ENCODE measurements around the gene NCBP2L. TPM values are rescaled to one million over a fixed set of nuclear protein-coding genes. Genes with fewer than 3 reads are reported as not detected.

The NCBP2L gene
- polyA plus RNA-seq, 3 donors = not detected

DNA sequence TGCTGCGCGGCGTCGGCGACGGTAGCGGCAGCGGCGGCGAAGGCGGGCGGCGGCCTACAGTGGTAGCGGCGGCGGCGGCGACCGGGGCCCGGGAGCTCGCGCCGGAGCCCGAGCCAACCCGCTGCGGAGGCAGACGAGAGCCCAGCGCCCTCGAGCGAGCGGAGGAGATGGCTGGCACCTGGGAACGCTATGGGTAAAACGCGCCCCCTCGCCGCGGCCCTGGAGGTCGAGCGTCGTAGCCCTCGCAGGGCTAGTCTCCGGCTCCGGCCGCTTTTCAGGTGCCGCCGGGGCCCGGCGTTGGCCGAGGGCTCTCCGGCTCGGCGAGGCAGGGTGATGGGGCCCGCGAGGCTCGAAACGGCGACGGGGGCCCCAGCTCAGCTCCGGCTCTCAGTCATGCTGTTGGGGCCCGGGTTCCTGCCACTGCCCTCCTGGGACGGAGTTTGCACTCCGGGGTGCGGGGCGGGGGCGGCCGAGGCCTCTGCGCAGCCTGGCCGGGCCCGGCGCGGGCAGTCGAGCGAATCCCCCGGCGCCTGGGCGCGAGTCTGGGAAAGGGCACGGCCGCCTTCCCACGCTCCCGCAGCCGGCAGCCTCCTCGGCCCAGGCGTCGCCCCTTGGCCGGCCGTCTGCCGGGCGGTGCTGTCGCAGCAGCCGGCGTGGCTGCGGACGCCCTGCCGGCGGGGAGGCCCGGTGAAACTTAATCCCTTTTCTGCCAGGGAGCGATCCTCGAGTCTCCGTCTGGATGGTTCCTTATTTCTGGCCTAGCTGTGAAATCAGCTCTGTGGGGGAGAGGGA, 48.9 kb downstream of the NCBP2L start:
- H3K4me2 ChIP-seq (replicated peaks; ENCODE audit: extremely low read depth, low read length, poor library complexity, severe bottlenecking) = peak overlapping the region; percentile 70
- peaks cover 5 to 6% of the 10 kb centered on the region in 2 donors for H3K4me1 ChIP-seq (ENCODE audit: control insufficient read depth in 1 of 2, insufficient read depth in 2 of 2, low read length in 2 of 2)
- H3K36me3 Mint-ChIP-seq = no peaks in the 10 kb centered on the region
- intact Hi-C loops (cut with micrococcal nuclease) = no loop called here
- DNase-seq = peak in 2 of 3 donors; percentile 0 to 15
- peak overlapping the region; percentile 43 to 72 for H3K4me3 Mint-ChIP-seq
- no peak overlapping the region for H3K27ac Mint-ChIP-seq
- under 1% methylated on average over 89 of the region's 100 CpGs for WGBS (ENCODE audit: insufficient coverage)
- no peak overlapping the region for H3K27ac ChIP-seq (ENCODE audit: low read depth in 1 of 2, low read length in 2 of 2)
- peak overlapping the region; percentile 35 for H2AFZ ChIP-seq (ENCODE audit: insufficient read depth, low read depth, low read length, poor library complexity, severe bottlenecking)
- no peaks in the 10 kb centered on the region for H3K79me2 ChIP-seq (ENCODE audit: insufficient read depth, low read length)
- H3K27me3 Mint-ChIP-seq (ENCODE audit: low read depth in 3 of 3) = peaks cover 29 to 52% (median 45%) of the 10 kb centered on the region in 3 donors
- peak overlapping the region; percentile 14 to 53 (median 26) for H3K4me3 ChIP-seq (replicated peaks in 1 of 3; ENCODE audit: low read depth in 2 of 3, low read length in 3 of 3)
- no peaks in the 10 kb centered on the region for H3K36me3 ChIP-seq (replicated peaks in 1 of 2; ENCODE audit: control insufficient read depth in 1 of 2, insufficient read depth in 2 of 2, low read length in 2 of 2)
- peaks cover 0 to 3% of the 10 kb centered on the region in 2 donors for H3K9me3 ChIP-seq (replicated peaks in 1 of 2; ENCODE audit: control insufficient read depth in 1 of 2, insufficient read depth in 1 of 2, low read length in 2 of 2)
- peaks cover 22% of the 10 kb centered on the region for H3K4me1 Mint-ChIP-seq
- TF ChIP-seq, protein P1, sequence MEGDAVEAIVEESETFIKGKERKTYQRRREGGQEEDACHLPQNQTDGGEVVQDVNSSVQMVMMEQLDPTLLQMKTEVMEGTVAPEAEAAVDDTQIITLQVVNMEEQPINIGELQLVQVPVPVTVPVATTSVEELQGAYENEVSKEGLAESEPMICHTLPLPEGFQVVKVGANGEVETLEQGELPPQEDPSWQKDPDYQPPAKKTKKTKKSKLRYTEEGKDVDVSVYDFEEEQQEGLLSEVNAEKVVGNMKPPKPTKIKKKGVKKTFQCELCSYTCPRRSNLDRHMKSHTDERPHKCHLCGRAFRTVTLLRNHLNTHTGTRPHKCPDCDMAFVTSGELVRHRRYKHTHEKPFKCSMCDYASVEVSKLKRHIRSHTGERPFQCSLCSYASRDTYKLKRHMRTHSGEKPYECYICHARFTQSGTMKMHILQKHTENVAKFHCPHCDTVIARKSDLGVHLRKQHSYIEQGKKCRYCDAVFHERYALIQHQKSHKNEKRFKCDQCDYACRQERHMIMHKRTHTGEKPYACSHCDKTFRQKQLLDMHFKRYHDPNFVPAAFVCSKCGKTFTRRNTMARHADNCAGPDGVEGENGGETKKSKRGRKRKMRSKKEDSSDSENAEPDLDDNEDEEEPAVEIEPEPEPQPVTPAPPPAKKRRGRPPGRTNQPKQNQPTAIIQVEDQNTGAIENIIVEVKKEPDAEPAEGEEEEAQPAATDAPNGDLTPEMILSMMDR (IDR thresholded peaks at IDR 0.05) = no peak
- peaks cover 0 to 9% (median 3%) of the 10 kb centered on the region in 7 donors for H3K9me3 Mint-ChIP-seq
- peak overlapping the region; percentile 27 for H3K9ac ChIP-seq (ENCODE audit: insufficient read depth, low read length, poor library complexity, severe bottlenecking)
- H3K27me3 ChIP-seq (ENCODE audit: control insufficient read depth in 2 of 2, insufficient read depth in 2 of 2, low read length in 2 of 2) = peaks cover 34 to 46% of the 10 kb centered on the region in 2 donors
- H4K20me1 ChIP-seq (ENCODE audit: insufficient read depth, low read length) = no peaks in the 10 kb centered on the region

DNA sequence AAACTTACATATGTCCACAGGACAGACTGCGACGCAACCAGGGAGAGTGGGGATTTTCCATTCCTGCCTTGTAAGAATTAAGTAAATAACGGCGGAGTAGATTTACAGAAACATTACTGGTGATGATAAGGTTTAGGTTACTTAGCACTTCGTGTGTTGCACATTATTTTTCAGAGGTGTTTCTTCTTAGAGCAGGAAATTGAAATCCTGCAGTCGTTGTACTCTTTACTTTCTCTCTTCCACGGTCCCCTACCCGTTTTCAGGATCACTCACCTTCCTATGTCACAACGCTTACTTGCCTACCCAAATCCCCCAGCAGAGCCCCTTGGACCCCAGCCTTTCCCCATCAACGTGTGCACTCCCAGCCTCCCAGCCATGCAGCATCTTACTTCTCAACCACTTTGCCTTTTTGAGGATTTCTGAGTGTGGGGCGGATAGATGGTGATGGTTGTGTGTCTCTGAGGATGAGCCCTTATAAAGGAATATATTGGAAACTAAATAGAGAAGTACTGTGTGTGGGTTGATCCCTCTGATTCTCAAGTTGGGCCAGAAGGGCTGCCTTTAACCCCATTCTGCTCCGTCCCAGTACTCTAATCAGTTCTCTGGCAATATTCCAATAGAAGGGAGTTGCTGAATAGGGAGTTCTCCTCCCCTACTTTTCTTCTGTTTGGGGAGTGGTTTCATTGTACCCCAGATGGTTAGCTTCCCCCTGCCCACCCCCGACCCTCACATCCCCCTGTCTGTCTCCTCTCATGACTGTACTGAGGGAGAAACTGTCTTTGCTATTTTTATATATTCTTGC, 49.7 kb downstream of the NCBP2L start:
- peaks cover 0 to 3% of the 10 kb centered on the region in 2 donors for H3K9me3 ChIP-seq (replicated peaks in 1 of 2; ENCODE audit: control insufficient read depth in 1 of 2, insufficient read depth in 1 of 2, low read length in 2 of 2)
- no peaks in the 10 kb centered on the region for H3K79me2 ChIP-seq (ENCODE audit: insufficient read depth, low read length)
- peaks cover 34 to 46% of the 10 kb centered on the region in 2 donors for H3K27me3 ChIP-seq (ENCODE audit: control insufficient read depth in 2 of 2, insufficient read depth in 2 of 2, low read length in 2 of 2)
- TF ChIP-seq, protein P1 (IDR thresholded peaks at IDR 0.05) = no peak
- Mint-ChIP-seq H3K4me3 (peak overlapping the region; percentile 43 to 72), H3K9me3 (peaks cover 0 to 9% (median 3%) of the 10 kb centered on the region in 7 donors), H3K27ac (peak overlapping the region in 1 of 7 donors; percentile 40), H3K4me1 (peaks cover 17% of the 10 kb centered on the region), H3K36me3 (no peaks in the 10 kb centered on the region), H3K27me3 (ENCODE audit: low read depth in 3 of 3) (peaks cover 29 to 52% (median 41%) of the 10 kb centered on the region in 3 donors)
- no peaks in the 10 kb centered on the region for H4K20me1 ChIP-seq (ENCODE audit: insufficient read depth, low read length)
- WGBS (ENCODE audit: insufficient coverage) = 20% methylated on average over 2 of the region's 13 CpGs
- peak overlapping the region; percentile 27 for H3K9ac ChIP-seq (ENCODE audit: insufficient read depth, low read length, poor library complexity, severe bottlenecking)
- peak overlapping the region; percentile 70 for H3K4me2 ChIP-seq (replicated peaks; ENCODE audit: extremely low read depth, low read length, poor library complexity, severe bottlenecking)
- no peaks in the 10 kb centered on the region for H3K36me3 ChIP-seq (replicated peaks in 1 of 2; ENCODE audit: control insufficient read depth in 1 of 2, insufficient read depth in 2 of 2, low read length in 2 of 2)
- H3K4me1 ChIP-seq (ENCODE audit: control insufficient read depth in 1 of 2, insufficient read depth in 2 of 2, low read length in 2 of 2) = peaks cover 5 to 6% of the 10 kb centered on the region in 2 donors
- DNase-seq = no peak
- H3K4me3 ChIP-seq (replicated peaks in 1 of 3; ENCODE audit: low read depth in 2 of 3, low read length in 3 of 3) = peak overlapping the region in 1 of 3 experiments; percentile 53
- no peak overlapping the region for H3K27ac ChIP-seq (ENCODE audit: low read depth in 1 of 2, low read length in 2 of 2)
- no peak overlapping the region for H2AFZ ChIP-seq (ENCODE audit: insufficient read depth, low read depth, low read length, poor library complexity, severe bottlenecking)
- intact Hi-C loops (cut with micrococcal nuclease) = no loop called here

Data from CD14-positive monocyte (primary cell).